SK-N-SH (cell line): Measurements from ENCODE around the gene RGS6.

Source experiments
- EP300 ChIP-seq, 2 experiments: IDR thresholded peaks; 2 replicates each; pipeline versions ENCODE4 v1.4.0 to v1.6.1; 2012; ENCODE audit warnings: borderline replicate concordance in 1 of 2, low read depth in 1 of 2, low read length in 1 of 2
- GABPA ChIP-seq: IDR thresholded peaks from 2 replicates; pipeline ENCODE4 v1.4.0; 2012; ENCODE audit warnings: low read depth, mild to moderate bottlenecking
- MAX ChIP-seq: IDR thresholded peaks from 2 replicates; pipeline ENCODE4 v1.4.0; 2012; ENCODE audit warnings: low read depth
- NFIC ChIP-seq: IDR thresholded peaks from 2 replicates; pipeline ENCODE4 v1.4.0; 2012; ENCODE audit warnings: borderline replicate concordance
- RAD21 ChIP-seq: IDR thresholded peaks from 2 replicates; pipeline ENCODE4 v1.6.1; 2012; ENCODE audit warnings: mild to moderate bottlenecking, low read length
- RCOR1 ChIP-seq: fragments of 150-350 bp; IDR thresholded peaks from 2 replicates; pipeline ENCODE4 v1.6.1; 2017; ENCODE audit warnings: antibody characterized with exemption, low read length
- TAF1 ChIP-seq: IDR thresholded peaks from 2 replicates; pipeline ENCODE4 v1.6.1; 2012; ENCODE audit warnings: low read depth, mild to moderate bottlenecking, low read length, moderate library complexity, borderline replicate concordance
- TF ChIP-seq, protein P1 (sequence below): IDR thresholded peaks from 2 replicates; pipeline ENCODE4 v1.4.0; 2012; ENCODE audit warnings: low read depth, borderline replicate concordance
- TF ChIP-seq, protein P2 (sequence below): fragments of 200-600 bp; sonication (generic); IDR thresholded peaks from 2 replicates; pipeline ENCODE4 v1.6.1; 2017; ENCODE audit warnings: antibody characterized with exemption, mild to moderate bottlenecking, moderate library complexity
- TF ChIP-seq, protein P3 (sequence below): IDR thresholded peaks from 2 replicates; pipeline ENCODE4 v1.4.0; 2012; ENCODE audit warnings: low read depth, borderline replicate concordance

DNA sequence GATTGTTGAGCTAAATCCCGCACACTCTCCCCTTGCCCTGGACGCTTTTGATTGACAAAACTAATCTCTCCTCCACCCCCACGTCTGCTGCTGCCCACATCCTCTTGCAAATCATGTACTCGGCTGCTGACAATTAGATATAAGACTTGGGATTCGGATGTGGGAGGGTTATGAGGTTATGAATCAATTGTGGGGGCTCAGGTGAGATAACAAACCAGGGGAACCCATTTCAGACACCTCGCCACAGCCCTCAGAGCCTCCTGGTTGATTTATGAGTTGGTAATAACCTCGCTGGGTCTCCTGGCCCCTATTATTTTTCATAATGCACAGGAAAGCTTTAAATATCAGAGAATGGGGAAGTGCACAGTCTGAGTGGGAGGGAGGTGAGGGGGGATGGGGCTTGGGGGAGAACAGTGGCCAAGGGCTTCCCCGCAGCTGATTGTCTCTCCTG lies 511.8 kb downstream of the RGS6 start:
- TF ChIP-seq, protein P1, sequence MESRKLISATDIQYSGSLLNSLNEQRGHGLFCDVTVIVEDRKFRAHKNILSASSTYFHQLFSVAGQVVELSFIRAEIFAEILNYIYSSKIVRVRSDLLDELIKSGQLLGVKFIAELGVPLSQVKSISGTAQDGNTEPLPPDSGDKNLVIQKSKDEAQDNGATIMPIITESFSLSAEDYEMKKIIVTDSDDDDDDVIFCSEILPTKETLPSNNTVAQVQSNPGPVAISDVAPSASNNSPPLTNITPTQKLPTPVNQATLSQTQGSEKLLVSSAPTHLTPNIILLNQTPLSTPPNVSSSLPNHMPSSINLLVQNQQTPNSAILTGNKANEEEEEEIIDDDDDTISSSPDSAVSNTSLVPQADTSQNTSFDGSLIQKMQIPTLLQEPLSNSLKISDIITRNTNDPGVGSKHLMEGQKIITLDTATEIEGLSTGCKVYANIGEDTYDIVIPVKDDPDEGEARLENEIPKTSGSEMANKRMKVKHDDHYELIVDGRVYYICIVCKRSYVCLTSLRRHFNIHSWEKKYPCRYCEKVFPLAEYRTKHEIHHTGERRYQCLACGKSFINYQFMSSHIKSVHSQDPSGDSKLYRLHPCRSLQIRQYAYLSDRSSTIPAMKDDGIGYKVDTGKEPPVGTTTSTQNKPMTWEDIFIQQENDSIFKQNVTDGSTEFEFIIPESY = no peak
- TF ChIP-seq TAF1 (no peak), EP300 (IDR thresholded peaks at IDR 0.05; ENCODE audit: borderline replicate concordance in 1 of 2, low read depth in 1 of 2, low read length in 1 of 2) (no peak), MAX (no peak), RAD21 (no peak), NFIC (no peak), GABPA (no peak), RCOR1 (no peak)
- TF ChIP-seq, protein P2, sequence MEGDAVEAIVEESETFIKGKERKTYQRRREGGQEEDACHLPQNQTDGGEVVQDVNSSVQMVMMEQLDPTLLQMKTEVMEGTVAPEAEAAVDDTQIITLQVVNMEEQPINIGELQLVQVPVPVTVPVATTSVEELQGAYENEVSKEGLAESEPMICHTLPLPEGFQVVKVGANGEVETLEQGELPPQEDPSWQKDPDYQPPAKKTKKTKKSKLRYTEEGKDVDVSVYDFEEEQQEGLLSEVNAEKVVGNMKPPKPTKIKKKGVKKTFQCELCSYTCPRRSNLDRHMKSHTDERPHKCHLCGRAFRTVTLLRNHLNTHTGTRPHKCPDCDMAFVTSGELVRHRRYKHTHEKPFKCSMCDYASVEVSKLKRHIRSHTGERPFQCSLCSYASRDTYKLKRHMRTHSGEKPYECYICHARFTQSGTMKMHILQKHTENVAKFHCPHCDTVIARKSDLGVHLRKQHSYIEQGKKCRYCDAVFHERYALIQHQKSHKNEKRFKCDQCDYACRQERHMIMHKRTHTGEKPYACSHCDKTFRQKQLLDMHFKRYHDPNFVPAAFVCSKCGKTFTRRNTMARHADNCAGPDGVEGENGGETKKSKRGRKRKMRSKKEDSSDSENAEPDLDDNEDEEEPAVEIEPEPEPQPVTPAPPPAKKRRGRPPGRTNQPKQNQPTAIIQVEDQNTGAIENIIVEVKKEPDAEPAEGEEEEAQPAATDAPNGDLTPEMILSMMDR = no peak
- TF ChIP-seq, protein P3, sequence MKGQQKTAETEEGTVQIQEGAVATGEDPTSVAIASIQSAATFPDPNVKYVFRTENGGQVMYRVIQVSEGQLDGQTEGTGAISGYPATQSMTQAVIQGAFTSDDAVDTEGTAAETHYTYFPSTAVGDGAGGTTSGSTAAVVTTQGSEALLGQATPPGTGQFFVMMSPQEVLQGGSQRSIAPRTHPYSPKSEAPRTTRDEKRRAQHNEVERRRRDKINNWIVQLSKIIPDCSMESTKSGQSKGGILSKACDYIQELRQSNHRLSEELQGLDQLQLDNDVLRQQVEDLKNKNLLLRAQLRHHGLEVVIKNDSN = no peak
